Activated naive CD8-positive, alpha-beta T cell (primary cell): ENCODE measurements around the gene DDAH2.

ENCODE experiments used
- H3K27ac Mint-ChIP-seq: one replicate; pipeline ENCODE4 v1.8.0; 2021; ENCODE audit warnings: mixed read lengths
- H3K27me3 Mint-ChIP-seq: one replicate; pipeline ENCODE4 v1.8.0; 2021; ENCODE audit warnings: mixed read lengths
- H3K36me3 Mint-ChIP-seq: one replicate; pipeline ENCODE4 v1.8.0; 2021; ENCODE audit warnings: mixed read lengths
- H3K4me1 Mint-ChIP-seq: one replicate; pipeline ENCODE4 v1.8.0; 2021; ENCODE audit warnings: low read depth, mixed read lengths
- H3K4me3 Mint-ChIP-seq: one replicate; pipeline ENCODE4 v1.8.0; 2021; ENCODE audit warnings: mild to moderate bottlenecking, mixed read lengths
- H3K9me3 Mint-ChIP-seq: one replicate; pipeline ENCODE4 v1.8.0; 2021; ENCODE audit warnings: low read depth, mixed read lengths

Gene DDAH2

GRCh38 chr6:31702405-31702818, 26.7 kb downstream of the DDAH2 start:
- H3K36me3 Mint-ChIP-seq = peaks cover 4% of the 10 kb centered on the region
- peak overlapping the region; percentile 98 for H3K27ac Mint-ChIP-seq
- peak overlapping the region; percentile 100 for H3K4me3 Mint-ChIP-seq
- no peaks in the 10 kb centered on the region for H3K27me3 Mint-ChIP-seq
- no peaks in the 10 kb centered on the region for H3K9me3 Mint-ChIP-seq
- peaks cover 35% of the 10 kb centered on the region for H3K4me1 Mint-ChIP-seq

- H3K9me3 Mint-ChIP-seq = no peaks in the 10 kb centered on the region
- peak overlapping the region; percentile 98 for H3K27ac Mint-ChIP-seq
- peaks cover 4% of the 10 kb centered on the region for H3K36me3 Mint-ChIP-seq
- H3K4me1 Mint-ChIP-seq = peaks cover 38% of the 10 kb centered on the region
- peak overlapping the region; percentile 100 for H3K4me3 Mint-ChIP-seq
- no peaks in the 10 kb centered on the region for H3K27me3 Mint-ChIP-seq
Observed at GRCh38 chr6:31701666-31702404, 27.3 kb downstream of the DDAH2 start.

- peaks cover 38% of the 10 kb centered on the region for H3K4me1 Mint-ChIP-seq
- peak overlapping the region; percentile 46 for H3K27ac Mint-ChIP-seq
- peaks cover 4% of the 10 kb centered on the region for H3K36me3 Mint-ChIP-seq
Observed at GRCh38 chr6:31700740-31701401, 28.2 kb downstream of the DDAH2 start.

GRCh38 chr6:31697555-31697954, 31.5 kb downstream of the DDAH2 start:
- Mint-ChIP-seq H3K4me3 (no peak overlapping the region), H3K27ac (peak overlapping the region; percentile 17), H3K4me1 (peaks cover 33% of the 10 kb centered on the region), H3K36me3 (peaks cover 2% of the 10 kb centered on the region), H3K9me3 (no peaks in the 10 kb centered on the region), H3K27me3 (no peaks in the 10 kb centered on the region)

More at GRCh38 chr6:31700740-31701401, 28.2 kb downstream of the DDAH2 start:
- H3K27me3 Mint-ChIP-seq = no peaks in the 10 kb centered on the region
- H3K9me3 Mint-ChIP-seq = no peaks in the 10 kb centered on the region
- H3K4me3 Mint-ChIP-seq = peak overlapping the region; percentile 100

- Mint-ChIP-seq H3K9me3 (no peaks in the 10 kb centered on the region), H3K4me1 (peaks cover 10% of the 10 kb centered on the region), H3K4me3 (no peak overlapping the region), H3K27ac (no peak overlapping the region), H3K27me3 (no peaks in the 10 kb centered on the region), H3K36me3 (peaks cover 2% of the 10 kb centered on the region)
Observed at GRCh38 chr6:31693535-31693934, 35.6 kb downstream of the DDAH2 start.

- Mint-ChIP-seq H3K27ac (no peak overlapping the region), H3K36me3 (no peaks in the 10 kb centered on the region), H3K9me3 (no peaks in the 10 kb centered on the region), H3K4me1 (peaks cover 7% of the 10 kb centered on the region), H3K4me3 (no peak overlapping the region), H3K27me3 (no peaks in the 10 kb centered on the region)
Observed at GRCh38 chr6:31692886-31693285, 36.2 kb downstream of the DDAH2 start.

- H3K4me1 Mint-ChIP-seq = peaks cover 2% of the 10 kb centered on the region
- no peaks in the 10 kb centered on the region for H3K27me3 Mint-ChIP-seq
- H3K9me3 Mint-ChIP-seq = no peaks in the 10 kb centered on the region
- H3K36me3 Mint-ChIP-seq = no peaks in the 10 kb centered on the region
- H3K27ac Mint-ChIP-seq = no peak overlapping the region
- no peak overlapping the region for H3K4me3 Mint-ChIP-seq
Observed at GRCh38 chr6:31692353-31692752, 36.7 kb downstream of the DDAH2 start.

- Mint-ChIP-seq H3K27ac (no peak overlapping the region), H3K9me3 (no peaks in the 10 kb centered on the region)
Observed at GRCh38 chr6:31691564-31692108, 37.5 kb downstream of the DDAH2 start.

GRCh38 chr6:31691078-31691463, 38.0 kb downstream of the DDAH2 start:
- Mint-ChIP-seq H3K27me3 (no peaks in the 10 kb centered on the region), H3K27ac (no peak overlapping the region), H3K4me1 (no peaks in the 10 kb centered on the region), H3K9me3 (no peaks in the 10 kb centered on the region), H3K36me3 (no peaks in the 10 kb centered on the region), H3K4me3 (no peak overlapping the region)

More at GRCh38 chr6:31691564-31692108, 37.5 kb downstream of the DDAH2 start:
- H3K36me3 Mint-ChIP-seq = no peaks in the 10 kb centered on the region
- H3K4me3 Mint-ChIP-seq = no peak overlapping the region
- no peaks in the 10 kb centered on the region for H3K4me1 Mint-ChIP-seq
- no peaks in the 10 kb centered on the region for H3K27me3 Mint-ChIP-seq

GRCh38 chr6:31690231-31691077, 38.6 kb downstream of the DDAH2 start:
- H3K27ac Mint-ChIP-seq = peak overlapping the region; percentile 41
- H3K4me1 Mint-ChIP-seq = no peaks in the 10 kb centered on the region
- H3K9me3 Mint-ChIP-seq = no peaks in the 10 kb centered on the region
- H3K27me3 Mint-ChIP-seq = no peaks in the 10 kb centered on the region
- H3K36me3 Mint-ChIP-seq = no peaks in the 10 kb centered on the region
- no peak overlapping the region for H3K4me3 Mint-ChIP-seq

GRCh38 chr6:31689249-31690110, 39.6 kb downstream of the DDAH2 start:
- H3K27ac Mint-ChIP-seq = peak overlapping the region; percentile 41
- H3K4me3 Mint-ChIP-seq = no peak overlapping the region
- H3K4me1 Mint-ChIP-seq = no peaks in the 10 kb centered on the region
- no peaks in the 10 kb centered on the region for H3K36me3 Mint-ChIP-seq
- H3K9me3 Mint-ChIP-seq = no peaks in the 10 kb centered on the region
- H3K27me3 Mint-ChIP-seq = no peaks in the 10 kb centered on the region

GRCh38 chr6:31687860-31688693, 41.0 kb downstream of the DDAH2 start:
- no peak overlapping the region for H3K4me3 Mint-ChIP-seq
- peak overlapping the region; percentile 16 for H3K27ac Mint-ChIP-seq
- no peaks in the 10 kb centered on the region for H3K4me1 Mint-ChIP-seq
- no peaks in the 10 kb centered on the region for H3K27me3 Mint-ChIP-seq
- H3K9me3 Mint-ChIP-seq = no peaks in the 10 kb centered on the region
- H3K36me3 Mint-ChIP-seq = no peaks in the 10 kb centered on the region

GRCh38 chr6:31687321-31687720, 41.8 kb downstream of the DDAH2 start:
- H3K4me1 Mint-ChIP-seq = no peaks in the 10 kb centered on the region
- no peak overlapping the region for H3K27ac Mint-ChIP-seq
- H3K36me3 Mint-ChIP-seq = no peaks in the 10 kb centered on the region
- H3K9me3 Mint-ChIP-seq = no peaks in the 10 kb centered on the region
- H3K4me3 Mint-ChIP-seq = no peak overlapping the region
- H3K27me3 Mint-ChIP-seq = no peaks in the 10 kb centered on the region
